ENCODE measurements around the gene NECTIN1. TPM values are rescaled to one million over a fixed set of nuclear protein-coding genes. Genes with fewer than 3 reads are reported as not detected.

The NECTIN1 gene
- total RNA-seq, 1 donor from 2014 or later: 19.5 TPM

- no peaks in the 10 kb centered on the region for H3K9me3 Mint-ChIP-seq
- peaks cover 10% of the 10 kb centered on the region for H3K27me3 Mint-ChIP-seq (ENCODE audit: insufficient read depth, low read depth)
These were observed 75.9 kb downstream of the NECTIN1 start for GRCh38 chr11:119652907-119653659.

GRCh38 chr11:119651802-119652584 lies 77.0 kb downstream of the NECTIN1 start:
- H3K9me3 ChIP-seq (ENCODE audit: low read depth): no peaks in the 10 kb centered on the region
- no peak overlapping the region for H2AFZ ChIP-seq (replicated peaks)
- no peaks in the 10 kb centered on the region for H3K9me3 Mint-ChIP-seq
- no peaks in the 10 kb centered on the region for H3K79me2 ChIP-seq (ENCODE audit: low read depth)
- peaks cover 17% of the 10 kb centered on the region for H3K4me1 Mint-ChIP-seq
- H3K27ac ChIP-seq: no peak overlapping the region
- H3K4me3 Mint-ChIP-seq: no peak overlapping the region
- no peaks in the 10 kb centered on the region for H3K36me3 Mint-ChIP-seq
- H3K4me2 ChIP-seq: no peak overlapping the region
- H3K4me1 ChIP-seq: peaks cover 7% of the 10 kb centered on the region
- H3K9ac ChIP-seq: no peak overlapping the region
- no peak overlapping the region for H3K4me3 ChIP-seq
- peaks cover 13% of the 10 kb centered on the region for H3K27me3 Mint-ChIP-seq (ENCODE audit: insufficient read depth, low read depth)
- no peak for DNase-seq (ENCODE audit: low spot score)
- no peaks in the 10 kb centered on the region for H3K36me3 ChIP-seq
- peak overlapping the region; percentile 72 for H3K27ac Mint-ChIP-seq
- TF ChIP-seq CTCF (IDR thresholded peaks at IDR 0.05) (no peak), EZH2phosphoT487 (IDR thresholded peaks at IDR 0.05) (no peak), EZH2 (IDR thresholded peaks at IDR 0.05) (no peak)
- H3K27me3 ChIP-seq: no peaks in the 10 kb centered on the region
- no peaks in the 10 kb centered on the region for H4K20me1 ChIP-seq (ENCODE audit: low read depth)
- no peaks in the 10 kb centered on the region for H3F3A ChIP-seq (ENCODE audit: low read depth)

More at GRCh38 chr11:119652907-119653659, 75.9 kb downstream of the NECTIN1 start:
- Histone ChIP-seq H3K4me1 (peaks cover 5% of the 10 kb centered on the region), H3K79me2 (ENCODE audit: low read depth) (no peaks in the 10 kb centered on the region), H4K20me1 (ENCODE audit: low read depth) (no peaks in the 10 kb centered on the region), H3K4me3 (no peak overlapping the region), H3K27ac (no peak overlapping the region), H3F3A (ENCODE audit: low read depth) (no peaks in the 10 kb centered on the region), H3K4me2 (no peak overlapping the region), H3K36me3 (no peaks in the 10 kb centered on the region), H3K9ac (no peak overlapping the region), H3K27me3 (no peaks in the 10 kb centered on the region), H3K9me3 (ENCODE audit: low read depth) (no peaks in the 10 kb centered on the region), H2AFZ (replicated peaks) (no peak overlapping the region)
- Mint-ChIP-seq H3K4me3 (no peak overlapping the region), H3K36me3 (peaks cover 2% of the 10 kb centered on the region), H3K4me1 (peaks cover 14% of the 10 kb centered on the region), H3K27ac (no peak overlapping the region)
- no peak for DNase-seq (ENCODE audit: low spot score)
- no peak for TF ChIP-seq EZH2phosphoT487 (IDR thresholded peaks at IDR 0.05)
- TF ChIP-seq CTCF (IDR thresholded peaks at IDR 0.05): no peak
- TF ChIP-seq EZH2 (IDR thresholded peaks at IDR 0.05): no peak

GRCh38 chr11:119650251-119650650 lies 78.7 kb downstream of the NECTIN1 start:
- Mint-ChIP-seq H3K36me3 (no peaks in the 10 kb centered on the region), H3K4me1 (peaks cover 24% of the 10 kb centered on the region), H3K9me3 (no peaks in the 10 kb centered on the region), H3K4me3 (no peak overlapping the region), H3K27ac (peak overlapping the region; percentile 13), H3K27me3 (ENCODE audit: insufficient read depth, low read depth) (peaks cover 14% of the 10 kb centered on the region)
- H3K27me3 ChIP-seq: no peaks in the 10 kb centered on the region
- no peaks in the 10 kb centered on the region for H3K36me3 ChIP-seq
- no peaks in the 10 kb centered on the region for H4K20me1 ChIP-seq (ENCODE audit: low read depth)
- no peak overlapping the region for H3K4me2 ChIP-seq
- H3K27ac ChIP-seq: no peak overlapping the region
- H3K79me2 ChIP-seq (ENCODE audit: low read depth): no peaks in the 10 kb centered on the region
- no peak overlapping the region for H3K9ac ChIP-seq
- H3K4me3 ChIP-seq: no peak overlapping the region
- no peaks in the 10 kb centered on the region for H3K9me3 ChIP-seq (ENCODE audit: low read depth)
- H3K4me1 ChIP-seq: peaks cover 7% of the 10 kb centered on the region
- TF ChIP-seq EZH2 (IDR thresholded peaks at IDR 0.05) (no peak), EZH2phosphoT487 (IDR thresholded peaks at IDR 0.05) (no peak), CTCF (IDR thresholded peaks at IDR 0.05) (no peak)
- DNase-seq (ENCODE audit: low spot score): no peak
- no peaks in the 10 kb centered on the region for H3F3A ChIP-seq (ENCODE audit: low read depth)
- H2AFZ ChIP-seq (replicated peaks): no peak overlapping the region

All from neural progenitor cell (in vitro differentiated cells).